SK-N-SH (cell line): Measurements from ENCODE around the gene NPC2. TPM values are rescaled to one million over a fixed set of nuclear protein-coding genes. Genes with fewer than 3 reads are reported as not detected.

Experiments used
- CTCF ChIA-PET: fragments of 300-600, 350-600 bp; formaldehyde crosslinking; extraction: SDS; loops from one replicate; lab custom pipeline; 2021; lab: Yijun Ruan, JAX
- POLR2A ChIA-PET: fragments of 350-600 bp; sonication (Branson Sonifier 250); formaldehyde crosslinking; extraction: SDS; loops from one replicate; lab custom pipeline; 2020; ENCODE audit warnings: antibody characterized with exemption, inconsistent platforms; lab: Yijun Ruan, JAX
- DNase-seq: peaks from one replicate; pipeline ENCODE4 v3.0.0; 2012
- H2AFZ ChIP-seq: fragments of 200-600 bp; sonication (generic); 2 replicates; pipeline ENCODE4 v1.8.1; 2016; ENCODE audit warnings: antibody characterized with exemption, mild to moderate bottlenecking, low read depth
- H3F3A ChIP-seq: fragments of 200-600 bp; sonication (generic); replicated peaks from 2 replicates; pipeline ENCODE3; 2016; ENCODE audit warnings: antibody characterized with exemption, mild to moderate bottlenecking; ENCODE audit not compliant: insufficient read depth
- H3K27ac ChIP-seq, 2 experiments: fragments of 200-500 bp in 1 of 2; fragments of 200-600 bp in 1 of 2; sonication (Bioruptor generic) in 1 of 2; sonication (generic), shearing (Covaris generic) in 1 of 2; 2 replicates each; pipeline versions ENCODE4 v1.5.1 to v1.6.1; 2014 to 2016; ENCODE audit warnings: low read depth in 2 of 2, inconsistent platforms in 1 of 2, low read length in 1 of 2, mild to moderate bottlenecking in 1 of 2, mixed read lengths in 1 of 2
- H3K27me3 ChIP-seq: fragments of 200-600 bp; sonication (generic), shearing (Covaris generic); 2 replicates; pipeline ENCODE4 v1.6.1; 2016; ENCODE audit warnings: mixed run types; ENCODE audit not compliant: insufficient read depth
- H3K36me3 ChIP-seq, 2 experiments: fragments of 200-500 bp in 1 of 2; fragments of 200-600 bp in 1 of 2; sonication (Bioruptor generic) in 1 of 2; sonication (generic) in 1 of 2; replicated peaks in 1 of 2; 2 replicates each; pipeline versions ENCODE3 to v1.5.1; 2014 to 2016; ENCODE audit warnings: low read length in 1 of 2, mild to moderate bottlenecking in 1 of 2; ENCODE audit not compliant: insufficient read depth in 2 of 2, control insufficient read depth in 1 of 2
- H3K4me1 ChIP-seq, 2 experiments: fragments of 200-500 bp in 1 of 2; fragments of 200-600 bp in 1 of 2; sonication (Bioruptor generic) in 1 of 2; sonication (generic), shearing (Covaris generic) in 1 of 2; 2 replicates each; pipeline versions ENCODE4 v1.5.1 to v1.6.1; 2014 to 2016; ENCODE audit warnings: low read depth in 1 of 2, low read length in 1 of 2, mixed run types in 1 of 2; ENCODE audit not compliant: insufficient read depth in 2 of 2, control insufficient read depth in 1 of 2
- H3K4me2 ChIP-seq: fragments of 200-600 bp; sonication (generic), shearing (Covaris generic); 2 replicates; pipeline ENCODE4 v1.6.1; 2017; ENCODE audit warnings: mixed run types
- H3K4me3 ChIP-seq, 2 experiments: fragments of 200-500 bp in 1 of 2; fragments of 200-600 bp in 1 of 2; sonication (Bioruptor generic) in 1 of 2; sonication (generic), shearing (Covaris generic) in 1 of 2; 2 replicates each; pipeline versions ENCODE4 v1.5.1 to v1.8.1; 2014 to 2016; ENCODE audit warnings: low read depth in 2 of 2, inconsistent platforms in 1 of 2, low read length in 1 of 2, mild to moderate bottlenecking in 1 of 2, mixed read lengths in 1 of 2, moderate library complexity in 1 of 2
- H3K79me2 ChIP-seq: fragments of 200-600 bp; sonication (generic); 2 replicates; pipeline ENCODE4 v1.8.1; 2017; ENCODE audit warnings: mild to moderate bottlenecking; ENCODE audit not compliant: insufficient read depth
- H3K9ac ChIP-seq: fragments of 200-600 bp; sonication (generic); 2 replicates; pipeline ENCODE4 v1.6.1; 2017; ENCODE audit warnings: mixed run types
- H3K9me2 ChIP-seq: fragments of 200-600 bp; sonication (generic); 2 replicates; pipeline ENCODE4 v1.6.1; 2017; ENCODE audit warnings: mixed run types
- H3K9me3 ChIP-seq: fragments of 200-600 bp; sonication (generic); 2 replicates; pipeline ENCODE4 v1.6.1; 2017; ENCODE audit warnings: mixed run types, mild to moderate bottlenecking, moderate library complexity
- H4K20me1 ChIP-seq: fragments of 200-600 bp; sonication (generic); 2 replicates; pipeline ENCODE4 v1.6.1; 2017; ENCODE audit warnings: mild to moderate bottlenecking, mixed run types; ENCODE audit not compliant: insufficient read depth
- CTCF ChIP-seq: fragments of 200-600 bp; sonication (generic); IDR thresholded peaks from 2 replicates; pipeline ENCODE4 v1.6.1; 2017; ENCODE audit warnings: antibody characterized with exemption, mild to moderate bottlenecking, moderate library complexity
- EP300 ChIP-seq, 2 experiments: IDR thresholded peaks; 2 replicates each; pipeline versions ENCODE4 v1.4.0 to v1.6.1; 2012; ENCODE audit warnings: borderline replicate concordance in 1 of 2, low read depth in 1 of 2, low read length in 1 of 2
- FOSL2 ChIP-seq: IDR thresholded peaks from 2 replicates; pipeline ENCODE4 v1.4.0; 2012; ENCODE audit warnings: low read depth, mild to moderate bottlenecking, moderate library complexity, borderline replicate concordance
- FOXJ3 ChIP-seq: sonication (generic); formaldehyde crosslinking; IDR thresholded peaks from 2 replicates; pipeline ENCODE4 v1.5.1; 2020; ENCODE audit warnings: mild to moderate bottlenecking, missing genetic modification reagents
- FOXM1 ChIP-seq: IDR thresholded peaks from 2 replicates; pipeline ENCODE4 v1.4.0; 2012; ENCODE audit warnings: low read depth, mild to moderate bottlenecking
- GATA2 ChIP-seq: sonication (generic); formaldehyde crosslinking; IDR thresholded peaks from 2 replicates; pipeline ENCODE4 v1.5.0; 2020; ENCODE audit warnings: mild to moderate bottlenecking, missing genetic modification reagents
- JUND ChIP-seq: IDR thresholded peaks from 2 replicates; pipeline ENCODE4 v1.4.0; 2012
- MAX ChIP-seq: IDR thresholded peaks from 2 replicates; pipeline ENCODE4 v1.4.0; 2012; ENCODE audit warnings: low read depth
- MXI1 ChIP-seq: IDR thresholded peaks from 2 replicates; pipeline ENCODE4 v1.6.1; 2012; ENCODE audit warnings: mild to moderate bottlenecking, low read depth, low read length, improper control_type of control experiment
- NFIC ChIP-seq: IDR thresholded peaks from 2 replicates; pipeline ENCODE4 v1.4.0; 2012; ENCODE audit warnings: borderline replicate concordance
- NRF1 ChIP-seq: IDR thresholded peaks from 2 replicates; pipeline ENCODE4 v1.6.1; 2012; ENCODE audit warnings: low read depth, mild to moderate bottlenecking, low read length
- PBX3 ChIP-seq: IDR thresholded peaks from 2 replicates; pipeline ENCODE4; 2012
- RFX5 ChIP-seq: IDR thresholded peaks from 2 replicates; pipeline ENCODE4 v1.6.1; 2012; ENCODE audit warnings: mild to moderate bottlenecking, improper control_type of control experiment, low read length
- RXRA ChIP-seq: IDR thresholded peaks from 2 replicates; pipeline ENCODE4 v1.4.0; 2012; ENCODE audit warnings: low read depth, mild to moderate bottlenecking, borderline replicate concordance
- SMC3 ChIP-seq: IDR thresholded peaks from 2 replicates; pipeline ENCODE4 v1.6.1; 2012; ENCODE audit warnings: low read depth, low read length, improper control_type of control experiment
- TAF1 ChIP-seq: IDR thresholded peaks from 2 replicates; pipeline ENCODE4 v1.6.1; 2012; ENCODE audit warnings: low read depth, mild to moderate bottlenecking, low read length, moderate library complexity, borderline replicate concordance
- YY1 ChIP-seq: IDR thresholded peaks from 2 replicates; pipeline ENCODE4 v1.4.0; 2012; ENCODE audit warnings: low read depth, mild to moderate bottlenecking
- WGBS: methylation state at CpG from one replicate; pipeline ENCODE4 v1.1.6; 2017; ENCODE audit warnings: low lambda C conversion rate; 5-methylcytosine and 5-hydroxymethylcytosine counted together
- polyA plus RNA-seq, 3 experiments: library from polyadenylated mRNA; depleted of rRNA; stranded (reverse); fragments of >200 nt; gene quantifications; 2 replicates each; pipeline ENCODE4 v1.2.3, GENCODE V29; 2012

NPC2 gene
- polyA plus RNA-seq, 1 of the 3 experiments (the other 2 are of a cell fraction) = 522 TPM

GRCh38 chr14:74516451-74517160, 23.5 kb upstream of the NPC2 start:
- ChIA-PET CTCF (interaction anchor here (1.5 to 3.9 kb wide), 2 partner anchors 14 to 15 kb away, joined by 9 to 21 read pairs; no protein-coding TSS in a partner anchor), POLR2A (no interaction called here)
- H3K27ac ChIP-seq = no peak overlapping the region
- peaks cover 37 to 49% of the 10 kb centered on the region in 2 experiments for H3K36me3 ChIP-seq
- peaks cover 0 to 12% of the 10 kb centered on the region in 2 experiments; a peak in 1 of 4 replicates for H3K4me1 ChIP-seq
- no peak for TF ChIP-seq FOXM1
- TF ChIP-seq PBX3 = no peak
- no peak for TF ChIP-seq JUND
- no peak for TF ChIP-seq NFIC
- no peak for TF ChIP-seq FOXJ3 (CRISPR knock-in tag)
- TF ChIP-seq TAF1 = no peak
- no peak for TF ChIP-seq RFX5
- no peak for TF ChIP-seq GATA2 (CRISPR knock-in tag)
- TF ChIP-seq MAX = no peak
- TF ChIP-seq YY1 = no peak
- no peak for TF ChIP-seq MXI1
- TF ChIP-seq NRF1 = no peak
- no peak for TF ChIP-seq FOSL2
- TF ChIP-seq RXRA = no peak
- TF ChIP-seq SMC3 = no peak
- no peak for TF ChIP-seq CTCF
- no peak for TF ChIP-seq EP300 (IDR thresholded peaks at IDR 0.05; ENCODE audit: borderline replicate concordance in 1 of 2, low read depth in 1 of 2, low read length in 1 of 2)
- no peaks in the 10 kb centered on the region for H4K20me1 ChIP-seq
- H3K27me3 ChIP-seq = no peaks in the 10 kb centered on the region
- H3K9me3 ChIP-seq = no peaks in the 10 kb centered on the region
- WGBS = 98% methylated on average over 7 of the region's 12 CpGs
- H3K9me2 ChIP-seq = no peaks in the 10 kb centered on the region
- no peaks in the 10 kb centered on the region for H3K79me2 ChIP-seq
- no peak overlapping the region for H3K4me3 ChIP-seq
- no peak overlapping the region for H2AFZ ChIP-seq
- DNase-seq = no peak
- no peak overlapping the region for H3K9ac ChIP-seq
- peaks cover 3% of the 10 kb centered on the region for H3F3A ChIP-seq
- H3K4me2 ChIP-seq = no peak overlapping the region
